GM23338 (cell line): Measurements from ENCODE around the gene MORC2. TPM values are rescaled to one million over a fixed set of nuclear protein-coding genes. Genes with fewer than 3 reads are reported as not detected.

Source experiments
- ATAC-seq: fragments of 200-7000 bp; cut with Tn5 transposase; 3 replicates; pipeline ENCODE4 v1.9.1; 2020
- DNase-seq: peaks from one replicate; pipeline ENCODE4 v3.0.0-alpha.2; 2015; ENCODE audit warnings: low spot score
- H2AFZ ChIP-seq: fragments of 200-600 bp; sonication (generic); 2 replicates; pipeline ENCODE4 v1.8.0; 2016; ENCODE audit warnings: antibody characterized with exemption, mild to moderate bottlenecking, moderate library complexity
- H3F3A ChIP-seq: fragments of 200-600 bp; sonication (generic); replicated peaks from 2 replicates; pipeline ENCODE4 v1.8.0; 2017; ENCODE audit warnings: antibody characterized with exemption, mixed run types, low read depth
- H3K27ac ChIP-seq: fragments of 200-600 bp; sonication (generic); 2 replicates; pipeline ENCODE4 v1.6.1; 2016; ENCODE audit warnings: low read depth
- H3K27me3 ChIP-seq: fragments of 200-600 bp; sonication (generic); 2 replicates; pipeline ENCODE4 v1.8.0; 2016; ENCODE audit warnings: mild to moderate bottlenecking, mixed run types, moderate library complexity; ENCODE audit not compliant: insufficient read depth
- H3K36me3 ChIP-seq: fragments of 200-600 bp; sonication (generic); 2 replicates; pipeline ENCODE4 v1.8.0; 2016; ENCODE audit warnings: mild to moderate bottlenecking; ENCODE audit not compliant: insufficient read depth
- H3K4me1 ChIP-seq: fragments of 200-600 bp; sonication (generic); 2 replicates; pipeline ENCODE4 v1.8.0; 2016; ENCODE audit warnings: mild to moderate bottlenecking, moderate library complexity; ENCODE audit not compliant: insufficient read depth
- H3K4me2 ChIP-seq: fragments of 200-600 bp; sonication (generic); 2 replicates; pipeline ENCODE4 v1.7.1; 2017; ENCODE audit warnings: mixed run types
- H3K4me3 ChIP-seq: fragments of 200-600 bp; sonication (generic); 2 replicates; pipeline ENCODE4 v1.6.1; 2016; ENCODE audit warnings: mixed run types
- H3K79me2 ChIP-seq: fragments of 200-600 bp; sonication (generic); replicated peaks from 2 replicates; pipeline ENCODE4 v1.8.0; 2017; ENCODE audit warnings: mild to moderate bottlenecking; ENCODE audit not compliant: insufficient read depth
- H3K9me2 ChIP-seq: fragments of 200-600 bp; sonication (generic); 2 replicates; pipeline ENCODE4 v1.8.0; 2017; ENCODE audit not compliant: insufficient read depth
- H4K20me1 ChIP-seq: fragments of 200-600 bp; sonication (generic); replicated peaks from 2 replicates; pipeline ENCODE4 v1.8.0; 2017; ENCODE audit warnings: mild to moderate bottlenecking; ENCODE audit not compliant: insufficient read depth
- H3K27ac Mint-ChIP-seq: 2 replicates; pipeline ENCODE4 v1.8.0; 2020; ENCODE audit warnings: inconsistent platforms, mild to moderate bottlenecking, moderate library complexity, mixed read lengths
- H3K27me3 Mint-ChIP-seq: 3 replicates; pipeline ENCODE4 v1.8.0; 2022; ENCODE audit warnings: low read depth, mild to moderate bottlenecking, moderate library complexity, mixed read lengths, inconsistent platforms; ENCODE audit not compliant: insufficient read depth, poor library complexity
- H3K36me3 Mint-ChIP-seq: 3 replicates; pipeline ENCODE4 v1.8.0; 2021; ENCODE audit warnings: low read depth, mild to moderate bottlenecking, inconsistent platforms, moderate library complexity, mixed read lengths
- H3K4me1 Mint-ChIP-seq: 3 replicates; pipeline ENCODE4 v1.8.0; 2020; ENCODE audit warnings: mild to moderate bottlenecking, inconsistent platforms, mixed read lengths
- H3K4me3 Mint-ChIP-seq: 3 replicates; pipeline ENCODE4 v1.8.0; 2021; ENCODE audit warnings: moderate library complexity, mild to moderate bottlenecking, inconsistent platforms, mixed read lengths
- H3K9me3 Mint-ChIP-seq: 3 replicates; pipeline ENCODE4 v1.8.0; 2020; ENCODE audit warnings: moderate library complexity, mild to moderate bottlenecking, inconsistent platforms, mixed read lengths
- CREB1 ChIP-seq: fragments of 250-450 bp; sonication (Bioruptor Pico); IDR thresholded peaks from 2 replicates; pipeline ENCODE4 v1.5.0; 2020; ENCODE audit warnings: low read depth, mild to moderate bottlenecking, moderate library complexity
- EZH2 ChIP-seq: fragments of 200-600 bp; sonication (generic); IDR thresholded peaks from one replicate; pipeline ENCODE4 v1.8.0; 2017; ENCODE audit warnings: antibody characterized with exemption, mild to moderate bottlenecking, low read depth; ENCODE audit not compliant: unreplicated experiment
- EZH2phosphoT487 ChIP-seq: fragments of 200-600 bp; sonication (generic); IDR thresholded peaks from one replicate; pipeline ENCODE4 v1.8.1; 2018; ENCODE audit warnings: antibody characterized with exemption; ENCODE audit not compliant: unreplicated experiment
- JUNB ChIP-seq: IDR thresholded peaks from one replicate; pipeline ENCODE4 v1.6.1; 2016; ENCODE audit warnings: antibody characterized with exemption; ENCODE audit not compliant: unreplicated experiment
- NANOG ChIP-seq: IDR thresholded peaks from 2 replicates; pipeline ENCODE4 v1.6.1; 2016; ENCODE audit warnings: antibody characterized with exemption, borderline replicate concordance
- POLR2AphosphoS5 ChIP-seq: IDR thresholded peaks from 2 replicates; pipeline ENCODE4 v1.6.1; 2016; ENCODE audit warnings: antibody characterized with exemption, low read depth
- STAT1 ChIP-seq: IDR thresholded peaks from one replicate; pipeline ENCODE4 v1.6.1; 2016; ENCODE audit warnings: antibody characterized with exemption; ENCODE audit not compliant: unreplicated experiment
- ZNF114 ChIP-seq: fragments of 250-450 bp; sonication (Bioruptor Pico); IDR thresholded peaks from 2 replicates; pipeline ENCODE4 v1.5.0; 2020; ENCODE audit warnings: mild to moderate bottlenecking, moderate library complexity
- ZNF331 ChIP-seq: fragments of 250-450 bp; sonication (Bioruptor Pico); IDR thresholded peaks from 2 replicates; pipeline ENCODE4 v1.5.0; 2020; ENCODE audit warnings: low read depth, mild to moderate bottlenecking, moderate library complexity
- polyA plus RNA-seq: library from polyadenylated mRNA; unstranded; fragments of >200 nt; fragmentation: Nextera tagmentation; extraction: Ambion mirVana; gene quantifications from 2 replicates; pipeline ENCODE4 v1.2.1, GENCODE V29; 2016
- total RNA-seq: library from RNA; depleted of rRNA; stranded (reverse); fragments of >200 nt; shearing (Covaris generic); gene quantifications from 2 replicates; pipeline ENCODE4 v1.2.3, GENCODE V29; 2014
- TF ChIP-seq, protein P1 (sequence below): IDR thresholded peaks from 2 replicates; pipeline ENCODE4 v1.6.1; 2016; ENCODE audit warnings: antibody characterized with exemption
- TF ChIP-seq, protein P2 (sequence below), 2 experiments: fragments of 200-600 bp in 1 of 2; sonication (generic) in 1 of 2; conservative IDR thresholded peaks; 2 replicates each; pipeline versions ENCODE4 v1.5.1 to v1.6.1; 2016 to 2017; ENCODE audit warnings: antibody characterized with exemption in 2 of 2, low read depth in 2 of 2, mild to moderate bottlenecking in 2 of 2, moderate library complexity in 1 of 2
- TF ChIP-seq, protein P3 (sequence below): IDR thresholded peaks from one replicate; pipeline ENCODE4 v1.6.1; 2018; ENCODE audit warnings: antibody characterized with exemption; ENCODE audit not compliant: unreplicated experiment

The MORC2 gene
- total and polyA plus RNA-seq, 2 experiments from 2014 or later = 33.1 to 63.8 TPM

DNA sequence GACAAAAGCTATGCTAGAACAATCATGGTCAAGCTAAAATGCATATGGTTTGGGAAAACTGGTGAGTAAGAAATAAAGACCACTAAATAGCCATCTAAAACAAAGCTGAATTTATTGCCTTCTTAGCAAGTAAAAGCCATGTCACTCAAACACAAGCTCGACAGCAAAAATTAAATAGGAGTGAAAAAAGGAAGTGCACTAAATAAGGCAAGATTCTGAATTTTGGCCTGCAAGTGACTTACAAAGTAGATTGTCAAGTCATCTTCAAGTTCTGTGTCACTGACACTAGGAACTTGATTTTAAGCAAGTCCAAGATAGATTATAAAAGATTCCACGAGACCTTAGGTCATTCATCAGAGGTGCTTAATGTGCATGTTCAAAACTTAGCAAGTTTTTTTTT lies 27.9 kb upstream of the MORC2 start:
- no peak overlapping the region for H2AFZ ChIP-seq
- no peaks in the 10 kb centered on the region for H3F3A ChIP-seq
- no peaks in the 10 kb centered on the region for H3K36me3 ChIP-seq
- no peaks in the 10 kb centered on the region for H3K27me3 ChIP-seq
- no peak overlapping the region for H3K4me2 ChIP-seq
- Mint-ChIP-seq H3K27ac (no peak overlapping the region), H3K27me3 (peaks cover 2% of the 10 kb centered on the region), H3K4me1 (no peaks in the 10 kb centered on the region), H3K36me3 (peaks cover 4% of the 10 kb centered on the region; the same call in 2 of the 3 replicates), H3K9me3 (peaks cover 6% of the 10 kb centered on the region; the same call in 2 of the 3 replicates), H3K4me3 (no peak overlapping the region)
- H3K4me3 ChIP-seq = no peak overlapping the region
- H4K20me1 ChIP-seq = no peaks in the 10 kb centered on the region; the same call in 1 of the 2 replicates
- ATAC-seq = no peak
- H3K4me1 ChIP-seq = no peaks in the 10 kb centered on the region
- peaks cover 7% of the 10 kb centered on the region for H3K9me2 ChIP-seq
- no peak overlapping the region for H3K27ac ChIP-seq
- no peaks in the 10 kb centered on the region for H3K79me2 ChIP-seq
- TF ChIP-seq EZH2 = no peak
- no peak for DNase-seq

DNA sequence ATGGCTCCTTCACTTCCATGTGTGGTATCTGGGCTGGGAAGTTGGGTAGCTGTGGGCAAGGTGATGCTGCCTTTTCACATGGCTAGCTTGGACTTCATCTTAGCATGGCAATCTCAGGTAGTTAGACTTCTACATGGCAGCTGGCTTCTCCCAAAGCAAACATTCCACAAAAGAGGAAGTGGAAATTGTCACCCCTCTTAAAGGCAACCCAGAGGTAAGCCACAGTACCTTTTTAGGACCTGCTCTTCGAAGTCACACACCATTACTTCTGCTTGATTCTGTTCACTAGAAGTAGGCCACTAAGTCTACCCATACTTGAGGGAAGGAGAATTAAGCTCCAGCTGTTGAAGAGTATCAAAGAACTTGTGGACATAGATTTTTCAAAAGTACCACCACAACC lies 26.4 kb upstream of the MORC2 start:
- Histone ChIP-seq H2AFZ (no peak overlapping the region), H3F3A (no peaks in the 10 kb centered on the region), H3K4me2 (no peak overlapping the region), H3K36me3 (no peaks in the 10 kb centered on the region), H4K20me1 (no peaks in the 10 kb centered on the region), H3K9me2 (peaks cover 13% of the 10 kb centered on the region), H3K4me1 (no peaks in the 10 kb centered on the region), H3K27ac (no peak overlapping the region), H3K79me2 (no peaks in the 10 kb centered on the region), H3K4me3 (no peak overlapping the region), H3K27me3 (no peaks in the 10 kb centered on the region)
- Mint-ChIP-seq H3K9me3 (peaks cover 6% of the 10 kb centered on the region; the same call in 2 of the 3 replicates), H3K4me1 (no peaks in the 10 kb centered on the region), H3K4me3 (no peak overlapping the region), H3K36me3 (peaks cover 4% of the 10 kb centered on the region; the same call in 2 of the 3 replicates), H3K27ac (no peak overlapping the region), H3K27me3 (peaks cover 2% of the 10 kb centered on the region)
- DNase-seq (no peak), ATAC-seq (no peak)
- TF ChIP-seq EZH2phosphoT487 = no peak
- TF ChIP-seq JUNB = no peak
- no peak for TF ChIP-seq ZNF114 (CRISPR knock-in tag)
- no peak for TF ChIP-seq CREB1
- TF ChIP-seq, protein P1, sequence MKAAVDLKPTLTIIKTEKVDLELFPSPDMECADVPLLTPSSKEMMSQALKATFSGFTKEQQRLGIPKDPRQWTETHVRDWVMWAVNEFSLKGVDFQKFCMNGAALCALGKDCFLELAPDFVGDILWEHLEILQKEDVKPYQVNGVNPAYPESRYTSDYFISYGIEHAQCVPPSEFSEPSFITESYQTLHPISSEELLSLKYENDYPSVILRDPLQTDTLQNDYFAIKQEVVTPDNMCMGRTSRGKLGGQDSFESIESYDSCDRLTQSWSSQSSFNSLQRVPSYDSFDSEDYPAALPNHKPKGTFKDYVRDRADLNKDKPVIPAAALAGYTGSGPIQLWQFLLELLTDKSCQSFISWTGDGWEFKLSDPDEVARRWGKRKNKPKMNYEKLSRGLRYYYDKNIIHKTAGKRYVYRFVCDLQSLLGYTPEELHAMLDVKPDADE = no peak
- no peak for TF ChIP-seq POLR2AphosphoS5
- TF ChIP-seq STAT1 = no peak
- TF ChIP-seq NANOG = no peak
- TF ChIP-seq EZH2 = no peak
- no peak for TF ChIP-seq ZNF331 (CRISPR knock-in tag)
- TF ChIP-seq, protein P2, sequence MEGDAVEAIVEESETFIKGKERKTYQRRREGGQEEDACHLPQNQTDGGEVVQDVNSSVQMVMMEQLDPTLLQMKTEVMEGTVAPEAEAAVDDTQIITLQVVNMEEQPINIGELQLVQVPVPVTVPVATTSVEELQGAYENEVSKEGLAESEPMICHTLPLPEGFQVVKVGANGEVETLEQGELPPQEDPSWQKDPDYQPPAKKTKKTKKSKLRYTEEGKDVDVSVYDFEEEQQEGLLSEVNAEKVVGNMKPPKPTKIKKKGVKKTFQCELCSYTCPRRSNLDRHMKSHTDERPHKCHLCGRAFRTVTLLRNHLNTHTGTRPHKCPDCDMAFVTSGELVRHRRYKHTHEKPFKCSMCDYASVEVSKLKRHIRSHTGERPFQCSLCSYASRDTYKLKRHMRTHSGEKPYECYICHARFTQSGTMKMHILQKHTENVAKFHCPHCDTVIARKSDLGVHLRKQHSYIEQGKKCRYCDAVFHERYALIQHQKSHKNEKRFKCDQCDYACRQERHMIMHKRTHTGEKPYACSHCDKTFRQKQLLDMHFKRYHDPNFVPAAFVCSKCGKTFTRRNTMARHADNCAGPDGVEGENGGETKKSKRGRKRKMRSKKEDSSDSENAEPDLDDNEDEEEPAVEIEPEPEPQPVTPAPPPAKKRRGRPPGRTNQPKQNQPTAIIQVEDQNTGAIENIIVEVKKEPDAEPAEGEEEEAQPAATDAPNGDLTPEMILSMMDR (conservative IDR thresholded peaks at IDR 0.05; ENCODE audit: low read depth in 2 of 2) = no peak
- TF ChIP-seq, protein P3, sequence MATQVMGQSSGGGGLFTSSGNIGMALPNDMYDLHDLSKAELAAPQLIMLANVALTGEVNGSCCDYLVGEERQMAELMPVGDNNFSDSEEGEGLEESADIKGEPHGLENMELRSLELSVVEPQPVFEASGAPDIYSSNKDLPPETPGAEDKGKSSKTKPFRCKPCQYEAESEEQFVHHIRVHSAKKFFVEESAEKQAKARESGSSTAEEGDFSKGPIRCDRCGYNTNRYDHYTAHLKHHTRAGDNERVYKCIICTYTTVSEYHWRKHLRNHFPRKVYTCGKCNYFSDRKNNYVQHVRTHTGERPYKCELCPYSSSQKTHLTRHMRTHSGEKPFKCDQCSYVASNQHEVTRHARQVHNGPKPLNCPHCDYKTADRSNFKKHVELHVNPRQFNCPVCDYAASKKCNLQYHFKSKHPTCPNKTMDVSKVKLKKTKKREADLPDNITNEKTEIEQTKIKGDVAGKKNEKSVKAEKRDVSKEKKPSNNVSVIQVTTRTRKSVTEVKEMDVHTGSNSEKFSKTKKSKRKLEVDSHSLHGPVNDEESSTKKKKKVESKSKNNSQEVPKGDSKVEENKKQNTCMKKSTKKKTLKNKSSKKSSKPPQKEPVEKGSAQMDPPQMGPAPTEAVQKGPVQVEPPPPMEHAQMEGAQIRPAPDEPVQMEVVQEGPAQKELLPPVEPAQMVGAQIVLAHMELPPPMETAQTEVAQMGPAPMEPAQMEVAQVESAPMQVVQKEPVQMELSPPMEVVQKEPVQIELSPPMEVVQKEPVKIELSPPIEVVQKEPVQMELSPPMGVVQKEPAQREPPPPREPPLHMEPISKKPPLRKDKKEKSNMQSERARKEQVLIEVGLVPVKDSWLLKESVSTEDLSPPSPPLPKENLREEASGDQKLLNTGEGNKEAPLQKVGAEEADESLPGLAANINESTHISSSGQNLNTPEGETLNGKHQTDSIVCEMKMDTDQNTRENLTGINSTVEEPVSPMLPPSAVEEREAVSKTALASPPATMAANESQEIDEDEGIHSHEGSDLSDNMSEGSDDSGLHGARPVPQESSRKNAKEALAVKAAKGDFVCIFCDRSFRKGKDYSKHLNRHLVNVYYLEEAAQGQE = no peak
